ENCODE measurements around the gene STX5.
A peak's percentile ranks its signal among the peaks of the same experiment; 100 is the strongest.
"Not testable (repeated sequence)": the region's sequence is repeated elsewhere in the genome, so short reads cannot be mapped to it uniquely, and the experiment has no call there.

The STX5 gene

GRCh38 chr11:62770778-62771143 lies 61.1 kb downstream of the STX5 start:
- Histone ChIP-seq H3K4me1 (ENCODE audit: low read depth, poor library complexity, severe bottlenecking) (peaks cover 23% of the 10 kb centered on the region), H4K20me1 (ENCODE audit: insufficient read depth) (no peaks in the 10 kb centered on the region), H3K4me2 (peak overlapping the region; percentile 75), H3K27ac (peak overlapping the region; percentile 58), H3K27me3 (ENCODE audit: insufficient read depth, low read depth) (no peaks in the 10 kb centered on the region), H2AFZ (ENCODE audit: low read depth) (peak overlapping the region; percentile 67), H3K79me2 (ENCODE audit: insufficient read depth, low read depth) (peaks cover 21% of the 10 kb centered on the region), H3K4me3 (IDR thresholded peaks at IDR 0.05; ENCODE audit: insufficient read depth, low read depth, low read length) (no peak overlapping the region), H3K9ac (peak overlapping the region; percentile 56; the same call in 1 of the 2 replicates), H3K36me3 (ENCODE audit: insufficient read depth) (no peaks in the 10 kb centered on the region)
- TF ChIP-seq CTCF (conservative IDR thresholded peaks at IDR 0.05; ENCODE audit: low read depth, low read length) = no peak

GRCh38 chr11:62760867-62761227 lies 71.0 kb downstream of the STX5 start:
- H3K4me2 ChIP-seq = peak overlapping the region; percentile 42
- not testable (repeated sequence) for H3K36me3 ChIP-seq (ENCODE audit: insufficient read depth); H3K79me2 ChIP-seq (ENCODE audit: insufficient read depth, low read depth); H4K20me1 ChIP-seq (ENCODE audit: insufficient read depth); H3K4me3 ChIP-seq (IDR thresholded peaks at IDR 0.05; ENCODE audit: insufficient read depth, low read depth, low read length); H3K27ac ChIP-seq; H3K27me3 ChIP-seq (ENCODE audit: insufficient read depth, low read depth); H3K9ac ChIP-seq
- peak overlapping the region; percentile 86 for H2AFZ ChIP-seq (ENCODE audit: low read depth)
- H3K4me1 ChIP-seq (ENCODE audit: low read depth, poor library complexity, severe bottlenecking) = peaks cover 17% of the 10 kb centered on the region

DNA sequence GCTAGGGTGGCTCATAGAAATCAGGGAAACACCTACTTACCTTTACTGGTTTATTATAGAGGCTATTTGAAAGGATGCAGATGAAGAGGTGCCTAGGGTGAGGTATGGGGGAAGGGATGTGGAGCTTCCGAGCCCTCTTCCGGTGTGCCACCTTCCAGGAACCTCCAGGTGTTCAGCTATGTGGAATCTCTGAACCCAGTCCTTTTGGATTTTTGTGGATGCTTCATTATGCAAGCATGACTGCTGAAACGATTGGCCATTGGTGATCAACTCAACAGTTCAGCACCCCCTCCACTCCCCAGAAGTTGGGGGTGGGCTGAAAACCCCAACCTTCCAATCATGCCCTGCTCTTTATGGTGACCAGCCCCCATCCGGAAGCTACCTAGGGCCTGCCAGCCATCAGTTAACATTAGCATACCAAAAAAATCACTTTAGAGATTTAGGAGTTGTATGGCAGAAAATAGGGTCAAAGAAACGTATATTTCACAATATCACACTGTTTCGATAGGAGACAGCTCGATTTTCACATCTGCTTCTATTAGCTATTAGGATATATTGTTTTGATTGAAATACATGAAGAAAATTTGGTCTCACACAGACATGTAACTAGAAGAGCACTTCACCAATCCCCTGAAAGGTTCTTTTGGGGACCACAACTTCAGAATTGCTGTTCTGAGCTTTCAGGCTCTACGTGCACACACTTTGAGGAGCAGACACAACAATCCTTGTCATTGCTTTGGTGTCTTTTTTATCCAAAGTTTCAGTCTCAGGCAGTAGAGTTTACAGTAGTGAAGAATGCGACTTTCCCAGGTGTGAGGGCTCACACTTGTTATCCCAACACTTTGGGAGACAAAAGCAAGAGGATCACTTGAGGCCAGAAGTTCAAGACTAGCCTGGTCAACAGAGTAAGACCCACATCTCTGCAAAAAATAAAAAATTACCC lies 73.7 kb downstream of the STX5 start:
- no peaks in the 10 kb centered on the region for H3K27me3 ChIP-seq (ENCODE audit: insufficient read depth, low read depth)
- no peak overlapping the region for H3K4me2 ChIP-seq
- H3K4me3 ChIP-seq (IDR thresholded peaks at IDR 0.05; ENCODE audit: insufficient read depth, low read depth, low read length) = no peak overlapping the region
- H3K36me3 ChIP-seq (ENCODE audit: insufficient read depth) = no peaks in the 10 kb centered on the region
- peaks cover 21% of the 10 kb centered on the region for H3K4me1 ChIP-seq (ENCODE audit: low read depth, poor library complexity, severe bottlenecking)
- H3K9ac ChIP-seq = no peak overlapping the region
- H3K27ac ChIP-seq = no peak overlapping the region
- H4K20me1 ChIP-seq (ENCODE audit: insufficient read depth) = no peaks in the 10 kb centered on the region
- no peak overlapping the region for H2AFZ ChIP-seq (ENCODE audit: low read depth)
- no peaks in the 10 kb centered on the region; the same call in 1 of the 2 replicates for H3K79me2 ChIP-seq (ENCODE audit: insufficient read depth, low read depth)
- TF ChIP-seq CTCF (conservative IDR thresholded peaks at IDR 0.05; ENCODE audit: low read depth, low read length) = no peak
